Left cardiac atrium (tissue), 4 donors: ENCODE results near the gene GSTM4. TPM values are rescaled to one million over a fixed set of nuclear protein-coding genes. Genes with fewer than 3 reads are reported as not detected.
"Not testable (repeated sequence)": the region's sequence is repeated elsewhere in the genome, so short reads cannot be mapped to it uniquely, and the experiment has no call there.

Source experiments
- ATAC-seq, 2 donors: fragments of 200-7000 bp; cut with Tn5 transposase; one replicate each; pipeline ENCODE4 v1.9.1; 2020; ENCODE audit warnings: mild to moderate bottlenecking in 2 of 2, moderate library complexity in 2 of 2
- DNase-seq: peaks from one replicate; pipeline ENCODE4 v3.0.0-alpha.2; 2020
- intact Hi-C, 2 donors: fragments of 100-400 bp; cut with DNase I; formaldehyde crosslinking; loops; one replicate each; pipeline versions ENCODE4 v1.14.1 to v1.15.1; 2022 to 2023
- total RNA-seq, 2 donors: library from RNA; stranded (reverse); fragmentation: NEBNext Ultra II Directional; extraction: Animal tissue kit (Norgen Biotek cat#: 25700); gene quantifications; one replicate each; pipeline ENCODE4 v1.2.1, GENCODE V29; 2021
- donor health status: DM: no; HTN: yes; CAD: no.
- donor health status: DM: no; HTN: yes; CAD: no; lungs with severe emphysema.
- donor health status: DM: yes; HTN: yes; CAD: no.
- donor health status: Dilated cardiomyopathy.

The GSTM4 gene
- total RNA-seq, 2 donors from 2014 or later: 27.5 to 32.5 TPM

DNA sequence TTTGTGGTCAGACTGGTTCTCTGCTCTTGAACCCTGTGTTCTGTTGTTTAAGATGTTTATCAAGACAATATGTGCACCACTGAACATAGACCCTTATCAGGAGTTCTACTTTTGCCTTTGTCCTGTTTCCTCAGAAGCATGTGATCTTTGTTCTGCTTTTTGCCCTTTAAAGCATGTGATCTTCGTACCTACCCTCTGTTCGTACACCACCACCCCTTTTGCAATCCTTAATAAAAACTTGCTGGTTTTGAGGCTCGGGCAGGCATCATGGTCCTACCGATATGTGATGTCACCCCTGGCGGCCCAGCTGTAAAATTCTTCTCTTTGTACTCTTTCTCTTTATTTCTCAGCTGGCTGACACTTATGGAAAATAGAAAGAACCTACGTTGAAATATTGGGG lies 28.9 kb downstream of the GSTM4 start:
- intact Hi-C loops: not testable (repeated sequence)

DNA sequence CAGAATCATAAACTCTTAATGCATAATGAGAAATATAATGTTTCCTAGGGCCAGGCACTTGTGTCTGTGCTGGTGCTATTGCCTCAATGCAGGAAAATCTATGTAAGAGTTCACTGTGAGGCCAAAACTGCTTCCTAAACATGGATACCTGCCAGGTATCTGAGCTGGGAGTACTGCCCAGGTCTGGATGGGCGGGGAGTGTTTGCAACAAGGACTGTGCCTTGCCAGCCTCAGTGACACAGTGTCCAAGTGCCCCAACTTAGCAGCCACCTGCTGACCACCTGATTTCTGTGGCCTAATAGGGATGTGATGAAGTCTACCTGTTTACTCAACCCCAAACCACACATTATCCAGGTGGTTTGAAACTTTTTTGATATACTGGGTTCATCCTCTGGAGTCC lies 29.5 kb downstream of the GSTM4 start:
- intact Hi-C loops, DNase-seq, ATAC-seq: not testable (repeated sequence)

More for the DNA sequence above, 28.9 kb downstream of the GSTM4 start:
- DNase-seq, ATAC-seq: not testable (repeated sequence)

DNA sequence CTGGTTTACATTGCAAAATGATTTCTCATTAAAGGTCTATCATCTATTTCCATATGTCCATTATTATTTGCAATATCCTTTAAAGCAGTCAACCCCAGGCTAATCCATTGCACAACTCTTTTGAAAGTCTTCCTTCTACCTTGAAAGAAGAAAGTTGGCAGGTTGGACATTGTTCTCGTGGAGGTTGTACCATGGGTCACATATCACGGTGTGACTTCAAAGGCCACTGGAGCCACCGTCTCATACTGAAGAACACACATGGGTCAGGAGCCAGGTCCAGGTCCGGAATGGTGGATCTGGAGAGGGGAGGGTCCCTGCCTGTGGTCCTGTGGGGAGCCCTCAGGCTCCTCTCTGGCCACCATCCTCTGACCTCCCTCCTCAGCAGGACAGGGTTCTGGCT lies 30.0 kb downstream of the GSTM4 start:
- ATAC-seq, intact Hi-C loops, DNase-seq: not testable (repeated sequence)

DNA sequence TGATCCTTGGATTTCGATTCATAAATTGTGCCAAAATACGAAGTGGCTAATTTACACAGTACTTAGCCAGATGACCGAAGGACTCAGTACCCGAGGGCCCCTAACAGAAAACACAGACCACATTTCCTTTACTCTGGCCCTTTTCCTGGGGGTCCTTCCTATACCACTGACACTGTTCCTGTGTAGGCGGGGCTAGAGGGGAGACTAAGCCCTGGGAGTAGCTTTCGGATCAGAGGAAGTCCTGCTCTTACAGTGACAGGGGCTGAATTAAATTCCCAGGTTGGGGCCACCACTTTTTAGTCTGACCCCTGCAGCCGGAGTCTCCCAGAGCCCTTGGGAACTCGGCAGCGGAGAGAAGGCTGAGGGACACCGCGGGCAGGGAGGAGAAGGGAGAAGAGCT lies 31.2 kb downstream of the GSTM4 start:
- intact Hi-C loops, DNase-seq: not testable (repeated sequence)
- ATAC-seq: peak in 1 of 2 donors; percentile 21

DNA sequence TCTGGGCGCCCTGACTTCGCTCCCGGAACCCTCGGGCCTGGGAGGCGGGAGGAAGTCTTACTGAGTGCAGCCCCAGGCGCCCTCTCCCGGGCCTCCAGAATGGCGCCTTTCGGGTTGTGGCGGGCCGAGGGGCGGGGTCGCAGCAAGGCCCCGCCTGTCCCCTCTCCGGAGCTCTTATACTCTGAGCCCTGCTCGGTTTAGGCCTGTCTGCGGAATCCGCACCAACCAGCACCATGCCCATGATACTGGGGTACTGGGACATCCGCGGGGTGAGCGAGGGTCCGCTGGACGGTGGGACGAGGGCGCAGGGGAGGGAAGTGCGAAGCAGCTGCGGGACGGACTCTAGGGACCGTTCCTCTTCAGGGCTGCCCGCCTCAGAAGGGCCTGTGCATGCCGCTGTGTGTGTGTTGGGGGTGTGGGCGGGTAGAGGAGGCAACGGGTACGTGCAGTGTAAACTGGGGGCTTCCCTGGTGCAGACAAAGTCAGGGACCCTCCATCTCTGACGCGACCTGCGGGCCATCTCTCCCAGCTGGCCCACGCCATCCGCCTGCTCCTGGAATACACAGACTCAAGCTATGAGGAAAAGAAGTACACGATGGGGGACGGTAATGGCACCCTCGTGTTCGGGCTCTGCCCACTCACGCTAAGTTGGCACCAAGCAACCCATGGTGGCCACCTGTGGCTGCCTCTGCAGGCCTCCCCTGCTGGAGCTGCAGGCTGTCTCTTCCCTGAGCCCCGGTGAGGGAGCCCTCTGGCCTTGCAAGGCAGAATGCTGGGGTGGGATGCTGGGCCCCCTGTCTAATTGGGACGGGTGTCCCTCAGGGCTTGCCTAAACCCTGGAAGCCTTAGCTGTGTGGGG lies 32.0 kb downstream of the GSTM4 start, which contains the start of gene GSTM1:
Gene GSTM1, plus strand, starts transcription at position 177 of the 859 bp plus-strand sequence. Its CDS starts 57 bp downstream, at position 234.
- ATAC-seq: peak in 1 of 2 donors; percentile 99

DNA sequence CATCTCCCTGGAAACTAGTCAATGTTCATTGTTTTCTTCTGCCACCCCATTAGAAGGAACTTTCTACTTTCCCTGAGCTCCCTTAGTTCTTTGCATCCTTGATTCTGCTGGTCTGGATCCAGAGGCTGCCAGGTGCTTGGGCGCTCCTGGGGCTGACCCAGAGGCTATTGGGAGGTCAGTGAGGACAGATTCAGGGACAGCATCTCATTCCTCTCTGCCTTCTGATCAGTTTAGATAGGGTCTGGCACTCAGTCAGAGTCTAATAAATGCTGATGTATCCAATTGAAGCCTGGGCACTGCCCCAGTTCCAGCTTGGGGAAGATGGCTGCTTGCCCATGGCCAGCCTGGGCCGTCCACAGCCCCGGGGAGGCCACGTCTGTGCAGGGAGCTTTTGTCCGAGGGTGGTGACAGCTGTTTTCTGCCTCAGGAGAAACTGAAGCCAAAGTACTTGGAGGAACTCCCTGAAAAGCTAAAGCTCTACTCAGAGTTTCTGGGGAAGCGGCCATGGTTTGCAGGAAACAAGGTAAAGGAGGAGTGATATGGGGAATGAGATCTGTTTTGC lies 34.0 kb downstream of the GSTM4 start:
- ATAC-seq (no peak), DNase-seq (no peak)
- intact Hi-C loops: no loop called here

More for the DNA sequence above, 32.0 kb downstream of the GSTM4 start, which contains the start of gene GSTM1:
- intact Hi-C loops: no loop called here
- no peak for DNase-seq

DNA sequence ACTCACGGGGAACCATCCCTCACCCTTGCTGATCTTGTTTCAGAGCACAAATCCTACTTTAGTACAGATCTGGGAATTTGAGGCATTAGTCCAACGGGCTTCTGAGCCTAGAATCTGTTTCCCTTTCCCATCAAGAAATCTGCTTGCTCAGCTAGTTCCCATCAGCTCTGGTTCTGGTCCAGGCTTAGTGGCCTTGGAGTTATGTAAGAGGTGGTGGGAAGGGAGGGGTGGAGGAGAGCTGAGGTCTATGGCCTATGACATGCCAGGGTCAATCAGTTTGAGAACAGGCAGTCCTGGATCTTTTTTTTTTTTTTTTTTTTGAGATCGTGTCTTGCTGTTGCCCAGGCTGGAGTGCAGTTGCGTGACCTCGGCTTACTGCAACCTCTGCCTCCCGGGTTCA lies 35.9 kb downstream of the GSTM4 start:
- intact Hi-C loops: no loop called here
- ATAC-seq: no peak
- no peak for DNase-seq

DNA sequence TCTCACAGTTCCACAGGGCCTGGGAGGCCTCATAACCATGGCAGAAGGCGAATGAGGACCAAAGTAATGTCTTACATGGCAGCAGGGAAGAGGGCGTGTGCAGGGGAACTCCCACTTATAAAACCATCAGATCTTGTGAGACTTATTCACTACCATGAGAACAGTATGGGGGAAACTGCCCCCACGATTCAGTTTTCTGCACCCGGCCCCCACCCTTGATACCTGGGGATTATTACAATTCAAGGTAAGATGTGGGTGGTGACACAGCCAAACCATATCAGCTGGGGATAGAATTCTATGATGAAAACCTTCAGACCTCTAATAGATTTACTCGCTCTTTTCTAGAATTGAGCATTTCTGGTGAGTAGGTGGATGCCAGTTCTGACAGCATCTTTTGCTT lies 38.5 kb downstream of the GSTM4 start:
- intact Hi-C loops, ATAC-seq: not testable (repeated sequence)

DNA sequence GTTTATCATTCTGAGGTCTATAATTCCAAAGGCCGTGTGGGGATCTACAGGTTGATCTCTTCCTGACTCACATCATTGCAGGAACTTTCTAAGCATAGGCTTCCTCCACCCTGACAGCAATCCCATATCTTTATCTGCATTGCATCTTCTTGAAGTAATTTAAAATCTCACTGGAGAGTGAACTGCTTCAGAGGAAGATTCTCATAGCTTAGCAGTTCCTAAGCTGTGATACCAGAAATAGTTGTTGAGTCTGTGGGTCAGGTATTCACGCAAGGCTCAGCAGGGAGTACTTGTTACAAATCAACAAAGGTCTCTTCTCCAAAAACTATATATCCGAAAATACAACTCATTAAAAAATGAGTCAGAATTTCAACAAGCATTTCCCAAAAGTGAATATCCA lies 39.2 kb downstream of the GSTM4 start:
- DNase-seq, ATAC-seq, intact Hi-C loops: not testable (repeated sequence)

More for the DNA sequence above, 38.5 kb downstream of the GSTM4 start:
- DNase-seq: not testable (repeated sequence)

DNA sequence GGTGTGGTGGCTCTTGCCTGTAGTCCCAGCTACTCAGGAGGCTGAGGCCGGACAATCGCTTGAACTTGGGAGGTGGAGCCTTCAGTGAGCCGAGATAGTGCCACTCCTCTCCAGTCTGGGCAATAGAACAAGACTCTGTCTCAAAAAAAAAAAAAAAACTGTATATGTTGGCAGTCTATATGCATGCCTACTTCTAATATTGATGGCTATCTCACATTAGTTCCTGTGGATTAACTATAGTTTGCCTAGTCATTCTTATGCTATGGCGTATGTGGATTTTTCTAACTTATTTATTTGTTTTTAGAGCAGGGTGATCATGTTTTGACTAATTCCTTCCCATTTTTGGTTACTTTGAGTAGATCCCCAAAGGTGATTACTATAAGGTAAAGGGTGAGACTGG lies 41.2 kb downstream of the GSTM4 start:
- DNase-seq (no peak), ATAC-seq (no peak)
- intact Hi-C loops: no loop called here

DNA sequence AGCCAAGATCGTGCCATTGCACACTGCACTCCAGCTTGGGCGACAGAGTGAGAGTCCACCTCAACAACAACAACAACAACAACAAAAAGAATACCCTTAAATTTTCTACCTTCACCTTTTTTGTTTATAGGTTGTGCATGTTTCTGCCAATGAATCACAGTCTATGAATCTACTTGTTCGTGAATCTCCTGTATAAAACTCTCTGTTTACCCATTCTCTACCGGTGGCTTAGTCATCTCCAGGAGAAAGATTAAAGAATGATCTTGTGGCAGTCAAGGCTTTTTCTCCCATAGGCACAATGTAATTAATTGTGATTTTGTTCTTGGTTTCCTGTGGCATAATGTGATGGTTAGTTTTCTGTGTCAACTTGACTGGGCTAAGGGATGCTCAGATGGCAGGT lies 42.0 kb downstream of the GSTM4 start:
- ATAC-seq, intact Hi-C loops, DNase-seq: not testable (repeated sequence)

DNA sequence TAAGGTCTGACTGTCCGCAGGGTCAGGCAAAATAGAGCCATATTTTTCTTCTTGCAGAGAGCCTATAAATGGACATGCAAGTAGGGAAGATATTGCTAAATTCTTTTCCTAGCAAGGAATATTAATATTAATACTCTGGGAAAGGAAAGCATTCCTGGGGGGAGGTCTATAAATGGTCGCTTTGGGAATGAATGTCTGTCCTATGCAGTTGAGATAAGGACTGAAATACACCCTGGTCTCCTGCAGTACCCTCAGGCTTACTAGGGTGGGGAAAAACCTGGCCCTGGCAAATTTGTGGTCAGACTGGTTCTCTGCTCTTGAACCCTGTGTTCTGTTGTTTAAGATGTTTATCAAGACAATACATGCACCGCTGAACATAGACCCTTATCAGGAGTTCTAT lies 47.0 kb downstream of the GSTM4 start:
- ATAC-seq, intact Hi-C loops, DNase-seq: not testable (repeated sequence)

DNA sequence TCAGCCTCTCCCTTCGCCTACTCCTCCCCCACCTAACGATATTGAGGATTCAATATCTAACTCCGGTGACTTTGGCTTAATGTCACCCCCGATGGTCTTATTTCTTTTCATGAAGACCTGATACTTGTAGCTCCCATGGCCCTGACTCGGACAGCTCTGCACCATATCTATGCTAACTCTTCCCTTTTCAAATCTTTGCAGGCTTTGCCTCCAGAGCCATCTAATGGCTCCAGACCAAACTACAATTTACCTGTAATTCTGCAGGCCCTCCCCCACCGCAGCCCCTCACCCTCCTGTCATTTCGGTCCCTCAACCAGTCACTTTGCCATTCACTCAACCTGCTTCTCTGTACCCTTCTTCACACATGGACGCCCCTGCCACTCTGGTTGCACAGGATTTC lies 48.3 kb downstream of the GSTM4 start:
- DNase-seq (no peak), ATAC-seq (no peak)
- intact Hi-C loops: no loop called here

DNA sequence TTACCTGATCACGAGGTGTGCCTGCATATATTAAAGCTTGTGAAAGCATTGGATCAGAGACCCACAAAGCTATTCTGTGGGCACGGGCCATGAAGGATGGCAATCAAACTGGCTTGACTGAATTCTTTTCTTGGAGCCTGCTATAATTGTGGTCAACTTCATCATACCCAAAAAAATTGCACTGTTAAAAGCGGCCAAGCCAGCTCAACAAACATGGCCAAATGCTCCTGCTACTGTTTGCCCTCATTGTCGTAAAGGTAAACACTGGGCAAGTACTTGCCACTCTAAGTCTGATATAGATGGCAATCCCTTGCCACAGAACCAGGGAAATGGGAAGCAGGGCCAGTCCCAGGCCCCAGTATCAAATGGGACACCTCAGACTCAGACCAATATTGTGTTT lies 49.5 kb downstream of the GSTM4 start:
- intact Hi-C loops: no loop called here
- ATAC-seq (no peak), DNase-seq (no peak)

DNA sequence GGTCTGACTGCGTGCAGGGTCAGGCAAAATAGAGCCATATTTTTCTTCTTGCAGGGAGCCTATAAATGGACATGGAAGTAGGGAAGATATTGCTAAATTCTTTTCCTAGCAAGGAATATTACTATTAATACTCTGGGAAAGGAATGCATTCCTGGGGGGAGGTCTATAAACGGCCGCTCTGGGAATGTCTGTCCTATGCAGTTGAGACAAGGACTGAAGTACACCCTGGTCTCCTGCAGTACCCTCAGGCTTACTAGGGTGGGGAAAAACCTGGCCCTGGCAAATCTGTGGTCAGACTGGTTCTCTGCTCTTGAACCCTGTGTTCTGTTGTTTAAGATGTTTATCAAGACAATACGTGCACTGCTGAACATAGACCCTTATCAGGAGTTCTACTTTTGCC lies 53.0 kb downstream of the GSTM4 start:
- intact Hi-C loops, ATAC-seq, DNase-seq: not testable (repeated sequence)

DNA sequence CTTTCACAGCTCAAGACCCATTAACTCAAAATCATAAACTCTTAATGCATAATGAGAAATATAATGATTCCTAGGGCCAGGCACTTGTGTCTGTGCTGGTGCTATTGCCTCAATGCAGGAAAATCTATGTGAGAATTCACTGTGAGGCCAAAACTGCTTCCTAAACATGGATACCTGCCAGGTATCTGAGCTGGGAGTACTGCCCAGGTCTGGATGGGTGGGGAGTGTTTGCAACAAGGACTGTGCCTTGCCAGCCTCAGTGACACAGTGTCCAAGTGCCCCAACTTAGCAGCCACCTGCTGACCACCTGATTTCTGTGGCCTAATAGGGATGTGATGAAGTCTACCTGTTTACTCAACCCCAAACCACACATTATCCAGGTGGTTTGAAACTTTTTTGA lies 53.9 kb downstream of the GSTM4 start:
- ATAC-seq, intact Hi-C loops, DNase-seq: not testable (repeated sequence)
